ENCODE measurements around the gene CA14. TPM values are rescaled to one million over a fixed set of nuclear protein-coding genes. Genes with fewer than 3 reads are reported as not detected.
A peak's percentile ranks its signal among the peaks of the same experiment; 100 is the strongest.
"Not testable (repeated sequence)": the region's sequence is repeated elsewhere in the genome, so short reads cannot be mapped to it uniquely, and the experiment has no call there.

Gene CA14
- total RNA-seq, 2 experiments from 2014 or later = not detected

- H3K36me3 ChIP-seq (ENCODE audit: insufficient read depth, low read length); H3K27me3 Mint-ChIP-seq; H3K27me3 ChIP-seq (ENCODE audit: control insufficient read depth in 1 of 2, insufficient read depth in 2 of 2, low read length in 2 of 2); H3K9me3 ChIP-seq (ENCODE audit: control insufficient read depth in 1 of 2, insufficient read depth in 1 of 2, low read length in 2 of 2); CTCF ChIA-PET; DNase-seq; H3K9me3 Mint-ChIP-seq: not testable (repeated sequence)
- POLR2A ChIA-PET = interaction anchor here (0.6 to 3.1 kb wide), 6 partner anchors 17 to 772 kb away, joined by 3 to 15 read pairs (median 3); partner anchors contain the start of genes ANP32E and APH1A
- intact Hi-C loops (cut with DNase I, micrococcal nuclease) = loop anchor here (2.0 to 5.0 kb wide), 2 partner anchors 19 to 108 kb away; partner anchors contain the start of gene PRPF3 (in 1 of the 2)
- peak; percentile 39 for TF ChIP-seq CTCF (IDR thresholded peaks at IDR 0.05)
- H3K4me3 Mint-ChIP-seq = peak overlapping the region; percentile 89
- H3K4me1 ChIP-seq (ENCODE audit: insufficient read depth, low read length) = peaks cover 16% of the 10 kb centered on the region
- H3K4me1 Mint-ChIP-seq (ENCODE audit: low read depth) = peaks cover 18% of the 10 kb centered on the region
- ATAC-seq (ENCODE audit: poor library complexity) = peak; percentile 4
- peak overlapping the region; percentile 63 for H3K4me3 ChIP-seq (ENCODE audit: low read length)
- peak overlapping the region; percentile 71 to 74 for H3K27ac ChIP-seq (ENCODE audit: low read depth in 1 of 2, low read length in 2 of 2)
- H3K36me3 Mint-ChIP-seq (ENCODE audit: low read depth) = peaks cover 10% of the 10 kb centered on the region
- peak overlapping the region; percentile 96 for H3K27ac Mint-ChIP-seq
Measured at GRCh38 chr1:150214099-150214756, 43.3 kb upstream of the CA14 start.

GRCh38 chr1:150215855-150216254 lies 41.7 kb upstream of the CA14 start:
- Mint-ChIP-seq H3K4me1 (ENCODE audit: low read depth) (peaks cover 18% of the 10 kb centered on the region), H3K36me3 (ENCODE audit: low read depth) (peaks cover 20% of the 10 kb centered on the region)
- H3K4me3 ChIP-seq (ENCODE audit: low read length); H3K4me3 Mint-ChIP-seq; H3K27me3 Mint-ChIP-seq; H3K27ac ChIP-seq (ENCODE audit: low read depth in 1 of 2, low read length in 2 of 2); CTCF ChIA-PET; DNase-seq; H3K27ac Mint-ChIP-seq; H3K9me3 Mint-ChIP-seq; H3K27me3 ChIP-seq (ENCODE audit: control insufficient read depth in 1 of 2, insufficient read depth in 2 of 2, low read length in 2 of 2); H3K9me3 ChIP-seq (ENCODE audit: control insufficient read depth in 1 of 2, insufficient read depth in 1 of 2, low read length in 2 of 2); ATAC-seq (ENCODE audit: poor library complexity): not testable (repeated sequence)
- Histone ChIP-seq H3K4me1 (ENCODE audit: insufficient read depth, low read length) (peaks cover 16% of the 10 kb centered on the region), H3K36me3 (ENCODE audit: insufficient read depth, low read length) (peaks cover 14% of the 10 kb centered on the region)
- POLR2A ChIA-PET = interaction anchor here (3.1 kb wide), 1 partner anchor 18 kb away, joined by 15 read pairs; no protein-coding TSS in a partner anchor
- intact Hi-C loops (cut with DNase I, micrococcal nuclease) = loop anchor here in 1 of 2 experiments (2.0 kb wide), 1 partner anchor 17 kb away; no protein-coding TSS in a partner anchor

- no peaks in the 10 kb centered on the region for H3K27me3 Mint-ChIP-seq
- ChIA-PET POLR2A (no interaction called here), CTCF (interaction anchor here (0.6 to 1.1 kb wide), 2 partner anchors 28 to 264 kb away, joined by 3 read pairs; no protein-coding TSS in a partner anchor)
- Histone ChIP-seq H3K9me3 (ENCODE audit: control insufficient read depth in 1 of 2, insufficient read depth in 1 of 2, low read length in 2 of 2) (no peaks in the 10 kb centered on the region), H3K4me3 (ENCODE audit: low read length) (no peak overlapping the region), H3K27ac (ENCODE audit: low read depth in 1 of 2, low read length in 2 of 2) (no peak overlapping the region), H3K27me3 (ENCODE audit: control insufficient read depth in 1 of 2, insufficient read depth in 2 of 2, low read length in 2 of 2) (no peaks in the 10 kb centered on the region), H3K36me3 (ENCODE audit: insufficient read depth, low read length) (peaks cover 55% of the 10 kb centered on the region), H3K4me1 (ENCODE audit: insufficient read depth, low read length) (peaks cover 3% of the 10 kb centered on the region)
- no peaks in the 10 kb centered on the region for H3K4me1 Mint-ChIP-seq (ENCODE audit: low read depth)
- peak; percentile 38 for TF ChIP-seq CTCF (IDR thresholded peaks at IDR 0.05)
- intact Hi-C loops (cut with DNase I, micrococcal nuclease) = no loop called here
- ATAC-seq (ENCODE audit: poor library complexity) (peak; percentile 88), DNase-seq (peak in 3 of 14 experiments; percentile 41 to 61 (median 56))
- H3K36me3 Mint-ChIP-seq (ENCODE audit: low read depth) = peaks cover 59% of the 10 kb centered on the region
- no peaks in the 10 kb centered on the region for H3K9me3 Mint-ChIP-seq
- no peak overlapping the region for H3K4me3 Mint-ChIP-seq
- H3K27ac Mint-ChIP-seq = no peak overlapping the region
Measured at GRCh38 chr1:150221552-150221951, 36.0 kb upstream of the CA14 start.

Data from CD4-positive, alpha-beta T cell (primary cell).